ENCODE data around the gene NEO1. TPM values are rescaled to one million over a fixed set of nuclear protein-coding genes. Genes with fewer than 3 reads are reported as not detected.

The NEO1 gene
- total RNA-seq, 2 donors from 2014 or later, result 108 to 130 TPM

GRCh38 chr15:73174171-73174570 is 121.9 kb downstream of the NEO1 start:
- Histone ChIP-seq H3K36me3 (no peaks in the 10 kb centered on the region), H3K27me3 (no peaks in the 10 kb centered on the region), H3K9ac (ENCODE audit: low read depth in 2 of 2, low read length in 2 of 2) (no peak overlapping the region), H3K27ac (no peak overlapping the region), H3K9me3 (no peaks in the 10 kb centered on the region), H3K4me1 (no peaks in the 10 kb centered on the region), H3K4me3 (no peak overlapping the region)
- intact Hi-C loops (cut with DNase I), result no loop called here
- no peak for DNase-seq
- TF ChIP-seq, protein P1, sequence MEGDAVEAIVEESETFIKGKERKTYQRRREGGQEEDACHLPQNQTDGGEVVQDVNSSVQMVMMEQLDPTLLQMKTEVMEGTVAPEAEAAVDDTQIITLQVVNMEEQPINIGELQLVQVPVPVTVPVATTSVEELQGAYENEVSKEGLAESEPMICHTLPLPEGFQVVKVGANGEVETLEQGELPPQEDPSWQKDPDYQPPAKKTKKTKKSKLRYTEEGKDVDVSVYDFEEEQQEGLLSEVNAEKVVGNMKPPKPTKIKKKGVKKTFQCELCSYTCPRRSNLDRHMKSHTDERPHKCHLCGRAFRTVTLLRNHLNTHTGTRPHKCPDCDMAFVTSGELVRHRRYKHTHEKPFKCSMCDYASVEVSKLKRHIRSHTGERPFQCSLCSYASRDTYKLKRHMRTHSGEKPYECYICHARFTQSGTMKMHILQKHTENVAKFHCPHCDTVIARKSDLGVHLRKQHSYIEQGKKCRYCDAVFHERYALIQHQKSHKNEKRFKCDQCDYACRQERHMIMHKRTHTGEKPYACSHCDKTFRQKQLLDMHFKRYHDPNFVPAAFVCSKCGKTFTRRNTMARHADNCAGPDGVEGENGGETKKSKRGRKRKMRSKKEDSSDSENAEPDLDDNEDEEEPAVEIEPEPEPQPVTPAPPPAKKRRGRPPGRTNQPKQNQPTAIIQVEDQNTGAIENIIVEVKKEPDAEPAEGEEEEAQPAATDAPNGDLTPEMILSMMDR (IDR thresholded peaks at IDR 0.05), result no peak

GRCh38 chr15:73175382-73175781 is 123.1 kb downstream of the NEO1 start:
- Histone ChIP-seq H3K27me3 (no peaks in the 10 kb centered on the region), H3K27ac (no peak overlapping the region), H3K9me3 (no peaks in the 10 kb centered on the region), H3K4me3 (no peak overlapping the region), H3K4me1 (no peaks in the 10 kb centered on the region), H3K9ac (ENCODE audit: low read depth in 2 of 2, low read length in 2 of 2) (no peak overlapping the region), H3K36me3 (no peaks in the 10 kb centered on the region)
- TF ChIP-seq, protein P1 (IDR thresholded peaks at IDR 0.05), result no peak
- intact Hi-C loops (cut with DNase I), result no loop called here
- DNase-seq, result no peak

DNA sequence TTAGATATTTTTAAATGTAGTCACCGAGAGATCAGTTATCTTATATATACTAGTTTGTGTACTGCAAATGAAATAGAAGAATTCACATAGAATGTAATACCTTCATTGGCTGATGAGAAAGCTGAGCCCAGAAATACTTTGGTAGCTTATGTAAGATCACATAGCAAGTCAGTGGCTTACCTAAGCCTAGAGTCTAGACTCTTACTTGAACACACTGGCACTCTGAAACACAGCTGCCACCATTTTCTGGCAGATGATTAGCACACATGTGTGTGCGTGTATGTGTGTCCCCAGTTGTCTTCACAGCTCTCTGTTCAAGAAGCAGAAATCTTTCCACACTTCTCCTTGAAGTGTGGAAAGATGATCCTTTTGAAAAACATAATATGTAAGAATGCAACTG is 124.3 kb downstream of the NEO1 start:
- H3K36me3 ChIP-seq, result no peaks in the 10 kb centered on the region
- H3K4me1 ChIP-seq, result no peaks in the 10 kb centered on the region
- TF ChIP-seq, protein P1 (IDR thresholded peaks at IDR 0.05), result no peak
- no peaks in the 10 kb centered on the region for H3K9me3 ChIP-seq
- intact Hi-C loops (cut with DNase I), result no loop called here
- no peak overlapping the region for H3K9ac ChIP-seq (ENCODE audit: low read depth in 2 of 2, low read length in 2 of 2)
- no peak for DNase-seq
- no peak overlapping the region for H3K27ac ChIP-seq
- no peaks in the 10 kb centered on the region for H3K27me3 ChIP-seq
- no peak overlapping the region for H3K4me3 ChIP-seq

DNA sequence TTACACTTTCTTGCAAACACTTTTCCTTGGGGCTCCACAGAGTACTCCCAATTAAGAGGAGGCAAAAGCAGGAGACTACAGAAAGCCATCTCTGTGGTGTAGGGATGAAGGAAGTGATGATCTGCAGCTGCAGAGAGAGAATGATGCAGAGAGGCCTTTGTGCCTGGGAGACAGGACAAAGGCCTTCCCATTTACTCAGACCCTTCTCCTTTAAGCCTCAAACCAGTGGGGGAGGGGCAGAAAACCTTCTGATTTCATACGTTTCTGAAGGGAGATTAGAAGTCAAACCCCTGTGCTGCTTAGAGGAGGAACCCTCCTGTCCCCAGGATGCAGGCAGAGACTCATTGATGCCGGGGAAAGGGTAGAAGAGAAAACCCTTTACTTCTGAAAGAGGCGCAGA is 130.8 kb downstream of the NEO1 start:
- no peaks in the 10 kb centered on the region for H3K9me3 ChIP-seq
- TF ChIP-seq, protein P1 (IDR thresholded peaks at IDR 0.05), result no peak
- no peaks in the 10 kb centered on the region for H3K27me3 ChIP-seq
- H3K36me3 ChIP-seq, result no peaks in the 10 kb centered on the region
- H3K27ac ChIP-seq, result no peak overlapping the region
- intact Hi-C loops (cut with DNase I), result no loop called here
- H3K4me1 ChIP-seq, result no peaks in the 10 kb centered on the region
- H3K4me3 ChIP-seq, result no peak overlapping the region
- no peak for DNase-seq
- no peak overlapping the region for H3K9ac ChIP-seq (ENCODE audit: low read depth in 2 of 2, low read length in 2 of 2)

DNA sequence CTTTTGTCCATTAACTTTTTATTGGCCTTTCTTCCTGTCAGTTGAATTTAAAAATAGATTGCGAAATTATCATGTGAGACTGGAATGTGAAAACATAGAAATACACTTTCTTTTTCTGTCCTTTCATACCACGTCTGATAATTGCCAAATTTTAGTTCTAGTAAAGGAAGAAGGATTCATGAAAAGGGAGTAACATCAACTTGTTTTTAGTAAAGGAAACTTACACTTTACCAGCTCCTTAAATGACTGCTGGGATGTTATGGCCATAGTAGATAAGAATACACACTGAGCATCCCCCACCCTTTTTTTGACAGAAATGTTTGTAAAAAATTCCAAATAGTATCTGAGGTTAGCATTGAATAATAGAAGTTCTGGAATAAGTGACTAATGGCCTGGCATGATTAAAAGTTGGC is 137.9 kb downstream of the NEO1 start:
- no peak for DNase-seq
- no peaks in the 10 kb centered on the region for H3K36me3 ChIP-seq
- H3K4me3 ChIP-seq, result no peak overlapping the region
- no peaks in the 10 kb centered on the region for H3K9me3 ChIP-seq
- TF ChIP-seq, protein P1 (IDR thresholded peaks at IDR 0.05), result no peak
- no peaks in the 10 kb centered on the region for H3K4me1 ChIP-seq
- intact Hi-C loops (cut with DNase I), result no loop called here
- H3K27ac ChIP-seq, result no peak overlapping the region
- H3K27me3 ChIP-seq, result no peaks in the 10 kb centered on the region
- no peak overlapping the region for H3K9ac ChIP-seq (ENCODE audit: low read depth in 2 of 2, low read length in 2 of 2)

GRCh38 chr15:73195166-73195565 is 142.9 kb downstream of the NEO1 start:
- TF ChIP-seq, protein P1 (IDR thresholded peaks at IDR 0.05), result no peak
- no peak overlapping the region for H3K4me3 ChIP-seq

More at GRCh38 chr15:73195166-73195565, 142.9 kb downstream of the NEO1 start:
- intact Hi-C loops (cut with DNase I), result no loop called here
- DNase-seq, result no peak
- Histone ChIP-seq H3K27me3 (no peaks in the 10 kb centered on the region), H3K9me3 (no peaks in the 10 kb centered on the region), H3K36me3 (no peaks in the 10 kb centered on the region), H3K27ac (no peak overlapping the region), H3K4me1 (no peaks in the 10 kb centered on the region), H3K9ac (ENCODE audit: low read depth in 2 of 2, low read length in 2 of 2) (no peak overlapping the region)

Measured in colonic mucosa (tissue), 4 donors.